ENCODE data around the gene NOL11.

NOL11 gene

GRCh38 chr17:67717624-67718324, at the start of gene NOL11 (continued):
- no peak for TF ChIP-seq ZNF704 (tag by site-specific recombination; IDR thresholded peaks at IDR 0.05)

GRCh38 chr17:67671493-67671892, 46.2 kb upstream of the NOL11 start:
- Histone ChIP-seq H3K36me3 (ENCODE audit: control insufficient read depth in 2 of 2, insufficient read depth in 1 of 2, low read length in 2 of 2) (no peaks in the 10 kb centered on the region; a peak in 1 of 3 replicates), H3K4me3 (ENCODE audit: low read depth, low read length) (no peak overlapping the region), H3K27ac (ENCODE audit: extremely low read depth, low read depth, low read length) (peak overlapping the region; percentile 4; the same call in 1 of the 2 replicates), H3K9me3 (ENCODE audit: control insufficient read depth, insufficient read depth, low read depth, low read length) (no peaks in the 10 kb centered on the region), H3K4me1 (ENCODE audit: control insufficient read depth, insufficient read depth, low read length) (peaks cover 10% of the 10 kb centered on the region)
- ChIA-PET CTCF (interaction anchor here (0.7 to 1.5 kb wide), 4 partner anchors 18 to 773 kb away, joined by 3 to 5 read pairs (median 4); no protein-coding TSS in a partner anchor), POLR2A (no interaction called here)
- TF ChIP-seq ZNF10 (tag by site-specific recombination; IDR thresholded peaks at IDR 0.05) (no peak), ZBTB6 (tag by site-specific recombination; IDR thresholded peaks at IDR 0.05) (peak; percentile 95), ZNF664 (tag by site-specific recombination; IDR thresholded peaks at IDR 0.05) (no peak), ZSCAN30 (tag by site-specific recombination; IDR thresholded peaks at IDR 0.05) (0 out of 2 replicates have a peak, but pooled peaks have one; percentile 27), ZNF555 (tag by site-specific recombination; conservative IDR thresholded peaks at IDR 0.05) (no peak), MYNN (tag by site-specific recombination; IDR thresholded peaks at IDR 0.05; ENCODE audit: borderline replicate concordance) (no peak), ZBTB17 (tag by site-specific recombination; IDR thresholded peaks at IDR 0.05) (peak; percentile 79; the same call in 1 of the 2 replicates), ZNF768 (tag by site-specific recombination; IDR thresholded peaks at IDR 0.05) (0 out of 2 replicates have a peak, but pooled peaks have one; percentile 16), ZNF704 (tag by site-specific recombination; IDR thresholded peaks at IDR 0.05) (no peak), ZNF600 (tag by site-specific recombination; IDR thresholded peaks at IDR 0.05) (peak; percentile 87)

- ChIA-PET POLR2A (no interaction called here), CTCF (interaction anchor here (0.6 to 1.5 kb wide), 3 partner anchors 115 to 334 kb away, joined by 3 to 5 read pairs (median 3); no protein-coding TSS in a partner anchor)
- TF ChIP-seq WT1 (tag by site-specific recombination; IDR thresholded peaks at IDR 0.05) (no peak), ZNF555 (tag by site-specific recombination; conservative IDR thresholded peaks at IDR 0.05) (no peak), ZNF223 (tag by site-specific recombination; IDR thresholded peaks at IDR 0.05) (no peak), ZNF214 (tag by site-specific recombination; IDR thresholded peaks at IDR 0.05; ENCODE audit: borderline replicate concordance) (no peak)
- Histone ChIP-seq H3K4me1 (ENCODE audit: control insufficient read depth, insufficient read depth, low read length) (peaks cover 10% of the 10 kb centered on the region), H3K9me3 (ENCODE audit: control insufficient read depth, insufficient read depth, low read depth, low read length) (no peaks in the 10 kb centered on the region), H3K27ac (ENCODE audit: extremely low read depth, low read depth, low read length) (no peak overlapping the region), H3K4me3 (ENCODE audit: low read depth, low read length) (no peak overlapping the region), H3K36me3 (ENCODE audit: control insufficient read depth in 2 of 2, insufficient read depth in 1 of 2, low read length in 2 of 2) (no peaks in the 10 kb centered on the region; a peak in 1 of 3 replicates)
Measured at GRCh38 chr17:67672592-67673335, 45.0 kb upstream of the NOL11 start.

GRCh38 chr17:67675481-67675880, 42.3 kb upstream of the NOL11 start:
- H3K4me3 ChIP-seq (ENCODE audit: low read depth, low read length): no peak overlapping the region
- peaks cover 10% of the 10 kb centered on the region for H3K4me1 ChIP-seq (ENCODE audit: control insufficient read depth, insufficient read depth, low read length)
- POLR2A ChIA-PET: no interaction called here
- H3K27ac ChIP-seq (ENCODE audit: extremely low read depth, low read depth, low read length): no peak overlapping the region
- CTCF ChIA-PET: interaction anchor here (1.5 kb wide), 1 partner anchor 13 kb away, joined by 4 read pairs; no protein-coding TSS in a partner anchor
- no peaks in the 10 kb centered on the region for H3K9me3 ChIP-seq (ENCODE audit: control insufficient read depth, insufficient read depth, low read depth, low read length)
- H3K36me3 ChIP-seq (ENCODE audit: control insufficient read depth in 2 of 2, insufficient read depth in 1 of 2, low read length in 2 of 2): no peaks in the 10 kb centered on the region
- TF ChIP-seq ZNF221 (tag by site-specific recombination; IDR thresholded peaks at IDR 0.05; ENCODE audit: borderline replicate concordance): no peak
- no peak for TF ChIP-seq ZNF18 (tag by site-specific recombination; IDR thresholded peaks at IDR 0.05)
- no peak for TF ChIP-seq ZNF530 (tag by site-specific recombination; IDR thresholded peaks at IDR 0.05; ENCODE audit: low read depth)
- TF ChIP-seq ZNF292 (tag by site-specific recombination; IDR thresholded peaks at IDR 0.05; ENCODE audit: borderline replicate concordance, low read depth): no peak
- TF ChIP-seq ZNF133 (tag by site-specific recombination; IDR thresholded peaks at IDR 0.05): no peak
- TF ChIP-seq ZNF366 (tag by site-specific recombination; conservative IDR thresholded peaks at IDR 0.05): no peak
- no peak for TF ChIP-seq ZBTB8A (tag by site-specific recombination; IDR thresholded peaks at IDR 0.05)
- TF ChIP-seq MEIS1 (CRISPR knock-in tag; IDR thresholded peaks at IDR 0.05; ENCODE audit: borderline replicate concordance): no peak
- TF ChIP-seq ZNF580 (tag by site-specific recombination; IDR thresholded peaks at IDR 0.05): no peak
- TF ChIP-seq ZSCAN30 (tag by site-specific recombination; IDR thresholded peaks at IDR 0.05): no peak
